SU-DHL-6 (cell line): ENCODE data around the gene PTK6.

Experiments
- EZH2phosphoT487 ChIP-seq: fragments of 200-600 bp; sonication (generic), shearing (Covaris generic); conservative IDR thresholded peaks from 2 replicates; pipeline ENCODE4 v1.6.1; 2018; ENCODE audit warnings: mild to moderate bottlenecking, antibody characterized with exemption, low read length, moderate library complexity, mixed read lengths
- TF ChIP-seq, protein P1 (sequence below): fragments of 200-600 bp; sonication (generic); IDR thresholded peaks from one replicate; pipeline ENCODE4 v1.5.1; 2017; ENCODE audit warnings: antibody characterized with exemption, mild to moderate bottlenecking, low read length, moderate library complexity; ENCODE audit not compliant: insufficient read depth, poor library complexity, severe bottlenecking

DNA sequence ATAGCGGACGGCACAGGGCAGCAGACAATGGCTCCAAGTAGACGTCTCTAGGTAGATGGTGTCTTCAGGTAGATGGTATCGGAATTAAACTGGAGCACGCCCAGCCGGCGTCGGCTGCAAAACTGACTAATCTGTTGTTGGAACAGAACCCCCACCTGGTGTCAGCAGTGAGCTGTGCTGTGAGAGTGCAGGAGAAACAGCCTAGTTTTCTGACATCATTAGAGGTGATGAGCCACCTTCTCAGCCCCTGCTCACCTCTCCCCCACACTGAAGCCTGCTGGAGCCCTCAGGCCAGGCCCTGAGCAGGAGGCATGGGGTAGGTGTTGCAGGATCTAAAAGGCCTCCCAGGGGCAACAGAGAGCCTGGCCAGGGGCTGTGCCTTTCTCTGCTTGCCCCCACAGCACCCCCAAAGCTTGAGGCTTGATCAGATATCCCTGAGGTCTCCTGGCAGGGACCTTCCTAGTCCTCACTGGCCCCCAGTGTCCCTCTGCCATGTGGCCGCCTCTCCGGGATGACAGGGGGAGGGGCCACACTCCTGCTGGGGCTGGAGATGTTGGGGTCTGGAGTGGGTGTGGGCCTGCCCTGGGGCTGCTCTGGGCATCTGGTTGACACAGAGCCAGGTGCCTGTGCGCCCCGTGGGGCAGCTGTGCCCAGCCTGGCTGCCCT, 43.8 kb upstream of the PTK6 start:
- TF ChIP-seq, protein P1, sequence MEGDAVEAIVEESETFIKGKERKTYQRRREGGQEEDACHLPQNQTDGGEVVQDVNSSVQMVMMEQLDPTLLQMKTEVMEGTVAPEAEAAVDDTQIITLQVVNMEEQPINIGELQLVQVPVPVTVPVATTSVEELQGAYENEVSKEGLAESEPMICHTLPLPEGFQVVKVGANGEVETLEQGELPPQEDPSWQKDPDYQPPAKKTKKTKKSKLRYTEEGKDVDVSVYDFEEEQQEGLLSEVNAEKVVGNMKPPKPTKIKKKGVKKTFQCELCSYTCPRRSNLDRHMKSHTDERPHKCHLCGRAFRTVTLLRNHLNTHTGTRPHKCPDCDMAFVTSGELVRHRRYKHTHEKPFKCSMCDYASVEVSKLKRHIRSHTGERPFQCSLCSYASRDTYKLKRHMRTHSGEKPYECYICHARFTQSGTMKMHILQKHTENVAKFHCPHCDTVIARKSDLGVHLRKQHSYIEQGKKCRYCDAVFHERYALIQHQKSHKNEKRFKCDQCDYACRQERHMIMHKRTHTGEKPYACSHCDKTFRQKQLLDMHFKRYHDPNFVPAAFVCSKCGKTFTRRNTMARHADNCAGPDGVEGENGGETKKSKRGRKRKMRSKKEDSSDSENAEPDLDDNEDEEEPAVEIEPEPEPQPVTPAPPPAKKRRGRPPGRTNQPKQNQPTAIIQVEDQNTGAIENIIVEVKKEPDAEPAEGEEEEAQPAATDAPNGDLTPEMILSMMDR, result peak; percentile 22
- TF ChIP-seq EZH2phosphoT487, result no peak
